ENCODE data around the gene JAKMIP2.

- TF ChIP-seq CTCF (IDR thresholded peaks at IDR 0.05; ENCODE audit: low read depth, low read length, poor library complexity, severe bottlenecking), result no peak
- no peak for TF ChIP-seq EZH2phosphoT487 (IDR thresholded peaks at IDR 0.05; ENCODE audit: borderline replicate concordance, low read length)
These were observed 206.9 kb downstream of the JAKMIP2 start for GRCh38 chr5:147575598-147575997.

Data from DOHH2 (cell line).